T-cell (primary cell): ENCODE data around the gene UBE2H. TPM values are rescaled to one million over a fixed set of nuclear protein-coding genes. Genes with fewer than 3 reads are reported as not detected.
A peak's percentile ranks its signal among the peaks of the same experiment; 100 is the strongest.
"Not testable (repeated sequence)": the region's sequence is repeated elsewhere in the genome, so short reads cannot be mapped to it uniquely, and the experiment has no call there.

ENCODE experiments used
- ATAC-seq, 4 experiments: fragments of 200-7000 bp in 3 of 4; fragments of 150-1000 bp in 1 of 4; cut with Tn5 transposase; replicated peaks in 1 of 4; 1 replicate in 3 of 4; 2 replicates in 1 of 4; pipeline ENCODE4 v1.10.0; 2021; ENCODE audit warnings: moderate library complexity in 3 of 4, mild to moderate bottlenecking in 2 of 4, moderate number of reproducible peaks in 1 of 4
- CTCF ChIA-PET, 2 donors: fragments of 300-600 bp; sonication (Branson Sonifier 250); formaldehyde crosslinking; loops; one replicate each; lab custom pipeline; 2022; ENCODE audit warnings: antibody characterized with exemption in 2 of 2; lab: Charles Lee
- POLR2A ChIA-PET, 2 donors: fragments of 300-600 bp; sonication (Branson Sonifier 250); formaldehyde crosslinking; loops; one replicate each; lab custom pipeline; 2022; ENCODE audit warnings: antibody characterized with exemption in 2 of 2; lab: Charles Lee
- DNase-seq, 35 experiments: peaks; one replicate each; pipeline versions ENCODE4 v3.0.0 to v3.0.0-alpha.2; 2013 to 2023
- H3K27ac ChIP-seq: one replicate; pipeline ENCODE4 v1.5.1; 2013; ENCODE audit warnings: low read length
- H3K27me3 ChIP-seq, 2 experiments: replicated peaks in 1 of 2; 1 replicate in 1 of 2; 2 replicates in 1 of 2; pipeline versions ENCODE4 v1.6.1 to v1.7.0; 2013; ENCODE audit warnings: low read length in 1 of 2, mixed read lengths in 1 of 2; ENCODE audit not compliant: control insufficient read depth in 2 of 2, insufficient read depth in 2 of 2; ENCODE audit errors: extremely low read depth in 1 of 2
- H3K36me3 ChIP-seq, 2 donors: 1 replicate in 1 of 2; 2 replicates in 1 of 2; pipeline versions ENCODE4 v1.6.1 to v1.7.0; 2013; ENCODE audit warnings: low read length in 1 of 2; ENCODE audit not compliant: control insufficient read depth in 2 of 2, insufficient read depth in 1 of 2; ENCODE audit errors: extremely low read depth in 1 of 2
- H3K4me1 ChIP-seq, 2 experiments: 1 replicate in 1 of 2; 2 replicates in 1 of 2; pipeline versions ENCODE4 v1.6.1 to v1.7.0; 2013; ENCODE audit warnings: low read length in 2 of 2, mixed read lengths in 1 of 2; ENCODE audit not compliant: insufficient read depth in 2 of 2, control insufficient read depth in 1 of 2; ENCODE audit errors: extremely low read depth in 1 of 2
- H3K4me3 ChIP-seq, 2 donors: 1 replicate in 1 of 2; 2 replicates in 1 of 2; pipeline versions ENCODE4 v1.5.1 to v1.7.0; 2013; ENCODE audit warnings: mild to moderate bottlenecking in 2 of 2, low read length in 1 of 2, moderate library complexity in 1 of 2; ENCODE audit not compliant: control insufficient read depth in 1 of 2; ENCODE audit errors: extremely low read depth in 1 of 2
- H3K9me3 ChIP-seq: 2 replicates; pipeline ENCODE4 v1.7.0; 2013
- H3K27ac Mint-ChIP-seq, 2 donors: one replicate each; pipeline ENCODE4 v1.8.0; 2020 to 2021; ENCODE audit warnings: mild to moderate bottlenecking in 2 of 2, mixed read lengths in 2 of 2
- H3K27me3 Mint-ChIP-seq, 2 donors: one replicate each; pipeline ENCODE4 v1.8.0; 2021 to 2022; ENCODE audit warnings: mixed read lengths in 2 of 2
- H3K36me3 Mint-ChIP-seq: one replicate; pipeline ENCODE4 v1.8.0; 2021; ENCODE audit warnings: mixed read lengths
- H3K4me1 Mint-ChIP-seq, 3 donors: one replicate each; pipeline ENCODE4 v1.8.0; 2020 to 2022; ENCODE audit warnings: mixed read lengths in 3 of 3, mild to moderate bottlenecking in 1 of 3
- H3K4me3 Mint-ChIP-seq, 3 donors: one replicate each; pipeline ENCODE4 v1.8.0; 2020 to 2022; ENCODE audit warnings: mild to moderate bottlenecking in 3 of 3, mixed read lengths in 3 of 3, moderate library complexity in 3 of 3
- H3K9me3 Mint-ChIP-seq, 3 donors: one replicate each; pipeline ENCODE4 v1.8.0; 2020 to 2022; ENCODE audit warnings: mixed read lengths in 3 of 3
- WGBS: methylation state at CpG from one replicate; pipeline ENCODE4 v1.1.5; 2013; ENCODE audit warnings: missing lambda C conversion rate; ENCODE audit not compliant: insufficient coverage; 5-methylcytosine and 5-hydroxymethylcytosine counted together
- total RNA-seq, 35 experiments: library from RNA in 6 of 35; stranded (reverse) in 6 of 35; fragments of 120-200 nt in 1 of 35; gene quantifications; one replicate each; pipeline versions ENCODE4 v1.2.1 to v1.2.4 and lab custom pipeline; 2013 to 2026

The UBE2H gene
- total RNA-seq, 5 donors from 2014 or later (not counting 1 experiment from before 2014, with no cell fraction given), result 37.5 to 63.8 (median 50.1) TPM

DNA sequence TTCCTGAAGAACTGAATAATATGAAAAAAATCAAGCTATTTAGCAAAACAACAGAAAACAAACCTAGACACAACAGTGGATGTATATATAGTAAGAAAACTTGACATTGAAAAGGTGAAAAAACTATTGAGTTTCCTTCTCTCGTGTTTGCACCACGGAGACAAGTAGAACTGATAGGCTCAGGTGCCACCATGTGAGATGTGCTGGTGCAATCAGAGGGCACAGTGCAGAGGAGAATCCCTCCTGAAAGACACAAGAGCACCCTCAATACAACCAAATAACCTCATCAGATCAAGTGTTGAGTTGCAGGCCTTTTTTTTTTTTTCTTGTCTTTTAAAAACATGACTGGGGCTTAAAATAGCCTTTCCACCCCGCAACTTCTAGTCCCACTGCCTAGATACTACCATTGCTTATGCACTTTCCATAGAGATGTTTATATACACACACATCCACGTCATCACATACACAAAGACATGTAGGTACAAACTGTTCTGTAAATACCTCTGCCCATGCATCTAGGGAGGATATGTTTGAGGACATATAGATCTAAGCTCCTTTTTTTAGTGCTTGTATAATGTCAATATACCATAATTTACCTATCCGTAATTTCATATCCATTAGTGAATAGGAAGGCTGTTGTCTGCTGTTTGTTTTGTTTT lies 54.1 kb downstream of the UBE2H start:
- Histone ChIP-seq H3K9me3 (no peaks in the 10 kb centered on the region), H3K27ac (no peak overlapping the region), H3K27me3 (no peaks in the 10 kb centered on the region), H3K4me3 (no peak overlapping the region), H3K36me3 (peaks cover 0 to 11% of the 10 kb centered on the region in 2 donors), H3K4me1 (peaks cover 5 to 10% of the 10 kb centered on the region in 2 experiments)
- H3K4me3 Mint-ChIP-seq, result no peak overlapping the region
- ChIA-PET POLR2A (interaction anchor here in 1 of 2 donors (0.6 kb wide), 1 partner anchor 32 kb away, joined by 3 read pairs; no protein-coding TSS in a partner anchor), CTCF (interaction anchor here in 1 of 2 donors (0.5 kb wide), 1 partner anchor 121 kb away, joined by 7 read pairs; no protein-coding TSS in a partner anchor)
- DNase-seq (no peak), ATAC-seq (peak in 1 of 4 experiments; percentile 59)
- no CpG with 5 or more reads among the region's 5 CpGs for WGBS
- H3K36me3 Mint-ChIP-seq, result peaks cover 36% of the 10 kb centered on the region
- peak overlapping the region in 1 of 2 donors; percentile 14 for H3K27ac Mint-ChIP-seq
- H3K27me3 Mint-ChIP-seq, result no peaks in the 10 kb centered on the region
- peaks cover 57 to 62% (median 59%) of the 10 kb centered on the region in 3 donors for H3K4me1 Mint-ChIP-seq
- no peaks in the 10 kb centered on the region for H3K9me3 Mint-ChIP-seq

- no peaks in the 10 kb centered on the region for H3K27me3 Mint-ChIP-seq
- ChIA-PET CTCF (no interaction called here), POLR2A (no interaction called here)
- Histone ChIP-seq H3K9me3 (no peaks in the 10 kb centered on the region), H3K4me1 (peaks cover 2 to 6% of the 10 kb centered on the region in 2 experiments), H3K27me3 (no peaks in the 10 kb centered on the region), H3K27ac (no peak overlapping the region), H3K36me3 (peaks cover 0 to 11% of the 10 kb centered on the region in 2 donors), H3K4me3 (no peak overlapping the region)
- ATAC-seq (no peak), DNase-seq (no peak)
- H3K4me1 Mint-ChIP-seq, result peaks cover 56 to 58% (median 57%) of the 10 kb centered on the region in 3 donors
- no peaks in the 10 kb centered on the region for H3K9me3 Mint-ChIP-seq
- H3K4me3 Mint-ChIP-seq, result no peak overlapping the region
- peaks cover 39% of the 10 kb centered on the region for H3K36me3 Mint-ChIP-seq
- no peak overlapping the region for H3K27ac Mint-ChIP-seq
Measured at GRCh38 chr7:129898007-129898406, 54.8 kb downstream of the UBE2H start.

DNA sequence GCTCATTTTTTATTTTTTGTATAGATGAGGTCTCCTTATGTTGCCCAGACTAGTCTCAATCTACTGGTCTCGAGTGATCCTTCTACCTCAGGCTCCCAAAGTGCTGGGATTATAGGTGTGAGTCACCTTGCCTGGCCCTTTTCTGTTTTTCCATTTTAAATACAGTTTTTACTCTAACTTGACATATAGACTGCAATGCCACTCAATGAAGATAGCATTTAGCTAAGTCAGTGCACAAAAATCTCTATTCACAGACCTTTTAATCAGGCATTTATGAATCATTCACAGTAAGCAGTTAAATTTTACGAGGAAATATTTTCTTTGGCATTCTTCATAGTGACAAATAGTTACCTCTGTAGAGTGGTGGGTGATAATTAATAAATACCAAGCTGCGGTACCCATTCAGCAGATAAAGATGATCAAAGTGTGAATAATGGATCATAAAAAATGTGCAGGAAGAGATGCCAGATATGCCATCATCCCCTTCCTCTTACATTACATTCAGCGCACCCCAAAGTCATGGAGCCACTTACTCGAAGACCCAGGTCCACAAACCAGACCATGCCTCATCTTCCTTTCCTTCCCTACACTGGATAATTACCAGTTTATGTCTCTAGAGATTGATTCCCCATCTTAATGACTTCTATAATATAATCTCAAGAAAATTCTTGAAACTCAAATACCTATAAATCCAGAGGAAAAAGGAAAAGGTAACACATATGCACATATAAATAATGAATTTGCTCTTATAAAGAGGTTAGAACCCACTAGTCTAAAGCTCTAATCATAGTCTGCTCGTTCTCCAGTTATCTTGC lies 56.0 kb downstream of the UBE2H start:
- Mint-ChIP-seq H3K27ac (no peak overlapping the region), H3K4me3 (no peak overlapping the region), H3K4me1 (peaks cover 46 to 51% (median 48%) of the 10 kb centered on the region in 3 donors), H3K36me3 (peaks cover 38% of the 10 kb centered on the region), H3K9me3 (no peaks in the 10 kb centered on the region), H3K27me3 (no peaks in the 10 kb centered on the region)
- Histone ChIP-seq H3K4me3 (no peak overlapping the region), H3K27me3 (no peaks in the 10 kb centered on the region), H3K27ac (no peak overlapping the region), H3K36me3 (peaks cover 0 to 9% of the 10 kb centered on the region in 2 donors), H3K4me1 (no peaks in the 10 kb centered on the region), H3K9me3 (no peaks in the 10 kb centered on the region)
- ATAC-seq (no peak), DNase-seq (no peak)
- ChIA-PET CTCF (interaction anchor here in 1 of 2 donors (0.6 kb wide), 1 partner anchor 550 kb away, joined by 3 read pairs; no protein-coding TSS in a partner anchor), POLR2A (no interaction called here)
- no CpG with 5 or more reads among the region's 6 CpGs for WGBS

- ChIA-PET CTCF (interaction anchor here in 1 of 2 donors (0.7 kb wide), 1 partner anchor 24 kb away, joined by 4 read pairs; no protein-coding TSS in a partner anchor), POLR2A (interaction anchor here in 1 of 2 donors (0.6 to 0.7 kb wide), 2 partner anchors 20 to 55 kb away, joined by 5 to 6 read pairs; no protein-coding TSS in a partner anchor)
- not testable (repeated sequence) for H3K9me3 ChIP-seq, H3K9me3 Mint-ChIP-seq, H3K36me3 ChIP-seq, H3K27ac Mint-ChIP-seq, H3K27ac ChIP-seq, H3K27me3 Mint-ChIP-seq, H3K4me3 ChIP-seq, DNase-seq, H3K4me1 ChIP-seq, H3K27me3 ChIP-seq, H3K4me3 Mint-ChIP-seq, ATAC-seq
- 80% methylated on average over 1 of the region's 7 CpGs for WGBS
- Mint-ChIP-seq H3K4me1 (peaks cover 37 to 40% (median 38%) of the 10 kb centered on the region in 3 donors), H3K36me3 (peaks cover 29% of the 10 kb centered on the region)
Measured at GRCh38 chr7:129894184-129894583, 58.6 kb downstream of the UBE2H start.

- H3K4me3 ChIP-seq, result no peak overlapping the region
- WGBS, result no CpG with 5 or more reads among the region's 9 CpGs
- H3K27me3 ChIP-seq, result no peaks in the 10 kb centered on the region
- H3K9me3 Mint-ChIP-seq, result no peaks in the 10 kb centered on the region
- CTCF ChIA-PET, result no interaction called here
- no peak overlapping the region for H3K4me3 Mint-ChIP-seq
- H3K36me3 Mint-ChIP-seq, result peaks cover 22% of the 10 kb centered on the region
- no peak for DNase-seq
- peaks cover 0 to 6% of the 10 kb centered on the region in 2 donors for H3K36me3 ChIP-seq
- POLR2A ChIA-PET, result no interaction called here
- ATAC-seq, result no peak
- H3K27ac Mint-ChIP-seq, result no peak overlapping the region
- H3K4me1 Mint-ChIP-seq, result peaks cover 25 to 31% (median 29%) of the 10 kb centered on the region in 3 donors
- H3K27me3 Mint-ChIP-seq, result no peaks in the 10 kb centered on the region
- H3K27ac ChIP-seq, result no peak overlapping the region
- H3K4me1 ChIP-seq, result no peaks in the 10 kb centered on the region
- H3K9me3 ChIP-seq, result no peaks in the 10 kb centered on the region
Measured at GRCh38 chr7:129890090-129890489, 62.7 kb downstream of the UBE2H start.

DNA sequence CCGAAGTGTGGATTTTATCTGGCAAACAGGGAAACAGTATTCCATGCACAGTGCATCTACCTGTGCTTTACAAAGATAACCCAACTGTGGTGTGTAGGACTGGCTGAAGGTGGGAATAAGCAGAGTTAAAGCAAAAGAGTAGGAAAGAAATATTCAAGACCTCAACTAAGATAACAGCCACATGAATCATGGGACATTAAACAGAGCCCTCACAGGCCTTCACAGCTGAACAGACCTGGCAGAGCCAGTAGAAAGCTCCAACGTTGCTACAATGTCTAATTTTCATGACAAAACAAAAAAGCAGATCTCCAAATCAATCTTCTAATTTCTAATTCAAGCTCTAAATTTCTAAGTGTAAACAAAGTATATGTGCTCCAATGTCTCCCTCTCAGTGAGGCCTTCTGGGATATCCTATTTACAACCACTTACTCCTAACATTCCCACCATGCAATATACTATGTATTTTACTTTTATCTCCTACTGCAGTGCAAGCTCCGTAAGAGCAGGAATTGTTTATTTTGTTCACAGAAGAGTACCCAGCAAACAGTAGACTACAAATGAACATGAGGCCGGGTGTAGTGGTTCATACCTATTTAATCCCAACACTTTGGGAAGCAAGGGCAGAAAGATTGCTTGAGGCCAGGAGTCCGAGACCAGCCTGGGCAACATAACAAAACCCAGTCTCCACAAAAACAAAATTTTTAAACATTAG lies 63.5 kb downstream of the UBE2H start:
- no peak overlapping the region for H3K4me3 Mint-ChIP-seq
- no peak overlapping the region for H3K27ac ChIP-seq
- ChIA-PET POLR2A (no interaction called here), CTCF (no interaction called here)
- H3K36me3 Mint-ChIP-seq, result peaks cover 26% of the 10 kb centered on the region
- H3K4me1 ChIP-seq, result no peaks in the 10 kb centered on the region
- H3K27me3 ChIP-seq, result no peaks in the 10 kb centered on the region
- 83% methylated on average over 1 of the region's 5 CpGs for WGBS
- H3K27me3 Mint-ChIP-seq, result no peaks in the 10 kb centered on the region
- H3K4me3 ChIP-seq, result no peak overlapping the region
- ATAC-seq, result no peak
- H3K9me3 Mint-ChIP-seq, result no peaks in the 10 kb centered on the region
- H3K36me3 ChIP-seq, result peaks cover 0 to 7% of the 10 kb centered on the region in 2 donors
- peaks cover 23 to 30% (median 24%) of the 10 kb centered on the region in 3 donors for H3K4me1 Mint-ChIP-seq
- H3K9me3 ChIP-seq, result no peaks in the 10 kb centered on the region
- DNase-seq, result no peak
- H3K27ac Mint-ChIP-seq, result peak overlapping the region; percentile 14
